K562 (cell line): ENCODE results near the gene NEK2. TPM values are rescaled to one million over a fixed set of nuclear protein-coding genes. Genes with fewer than 3 reads are reported as not detected.

Experiments used
- ARID3B ChIP-seq: fragments of 250-450 bp; sonication (Bioruptor Pico); IDR thresholded peaks from 2 replicates; pipeline ENCODE4 v1.4.0; 2020; ENCODE audit warnings: borderline replicate concordance
- COPS2 ChIP-seq: fragments of 450-650 bp; conservative IDR thresholded peaks from 2 replicates; pipeline ENCODE4 v1.6.1; 2016; ENCODE audit warnings: mild to moderate bottlenecking, moderate library complexity
- IRF9 ChIP-seq: fragments of 450-650 bp; IDR thresholded peaks from 2 replicates; pipeline ENCODE4 v1.6.1; 2016; ENCODE audit warnings: missing biosample characterization, missing genetic modification characterization
- MEIS2 ChIP-seq: fragments of 450-650 bp; IDR thresholded peaks from 2 replicates; pipeline ENCODE4 v1.6.1; 2014; ENCODE audit warnings: mild to moderate bottlenecking; ENCODE audit not compliant: partially characterized antibody
- MGA ChIP-seq: fragments of 450-650 bp; IDR thresholded peaks from 2 replicates; pipeline ENCODE4 v1.6.1; 2016; ENCODE audit warnings: mild to moderate bottlenecking, moderate library complexity
- POLR2AphosphoS2 ChIP-seq: IDR thresholded peaks from 2 replicates; pipeline ENCODE4 v1.6.1; 2012; ENCODE audit warnings: low read length, improper control_type of control experiment
- ZNF449 ChIP-seq: fragments of 250-450 bp; sonication (Bioruptor Pico); IDR thresholded peaks from 2 replicates; pipeline ENCODE4 v1.8.0; 2022; ENCODE audit warnings: moderate library complexity, mild to moderate bottlenecking, inconsistent platforms
- polyA plus RNA-seq, 8 experiments: library from polyadenylated mRNA; depleted of rRNA in 4 of 8; stranded (reverse) in 5 of 8; unstranded in 3 of 8; fragments of >200 nt; fragmentation: Nextera tagmentation in 2 of 8; fragmentation: Illumina TruSeq in 1 of 8; extraction: Ambion mirVana in 2 of 8; extraction: Trizol in 1 of 8; gene quantifications; 2 replicates each; pipeline versions ENCODE4 v1.2.1 to v1.2.3, GENCODE V29; 2011 to 2014; ENCODE audit warnings: inconsistent platforms in 1 of 8, missing spikeins in 1 of 8
- total RNA-seq, 7 experiments: library from RNA; depleted of rRNA in 6 of 7; stranded (reverse); fragments of >200 nt in 6 of 7; fragmentation: Illumina TruSeq in 2 of 7; extraction: Trizol in 2 of 7; gene quantifications; 2 replicates each; pipeline versions ENCODE4 v1.2.1 to v1.2.3, GENCODE V29; 2011 to 2021; ENCODE audit warnings: low replicate concordance in 1 of 7

The NEK2 gene
- total and polyA plus RNA-seq, 9 of the 15 experiments (the other 6 are each of a cell fraction or from before 2014, with no cell fraction given), result 30.0 to 74.7 (median 66.4) TPM

GRCh38 chr1:211680752-211681327 lies 5.4 kb upstream of the NEK2 start (continued):
- TF ChIP-seq IRF9 (tag) (no peak), COPS2 (no peak), ARID3B (CRISPR knock-in tag) (no peak), MGA (peak; percentile 46; the same call in 1 of the 2 replicates), ZNF449 (CRISPR knock-in tag) (no peak), POLR2AphosphoS2 (no peak), MEIS2 (peak; percentile 68)
